ENCODE measurements around the gene HEATR5B. TPM values are rescaled to one million over a fixed set of nuclear protein-coding genes. Genes with fewer than 3 reads are reported as not detected.
A peak's percentile ranks its signal among the peaks of the same experiment; 100 is the strongest.
"Not testable (repeated sequence)": the region's sequence is repeated elsewhere in the genome, so short reads cannot be mapped to it uniquely, and the experiment has no call there.

HEATR5B gene
- polyA plus RNA-seq, 1 donor = 19.0 TPM

GRCh38 chr2:37020887-37021796 is 63.0 kb downstream of the HEATR5B start:
- Histone ChIP-seq H3K27me3 (ENCODE audit: control insufficient read depth, insufficient read depth, low read length) (no peaks in the 10 kb centered on the region), H3K36me3 (ENCODE audit: control insufficient read depth, insufficient read depth, low read length) (peaks cover 45% of the 10 kb centered on the region), H3K4me1 (ENCODE audit: control insufficient read depth, insufficient read depth, low read length) (no peaks in the 10 kb centered on the region), H3K4me3 (ENCODE audit: low read length) (no peak overlapping the region), H3K27ac (ENCODE audit: low read length) (no peak overlapping the region), H3K9me3 (ENCODE audit: control insufficient read depth, low read depth, low read length) (no peaks in the 10 kb centered on the region)
- no peak for DNase-seq
- WGBS (ENCODE audit: insufficient coverage, low lambda C conversion rate) = no CpG with 5 or more reads among the region's 5 CpGs

GRCh38 chr2:37020212-37020886 is 63.8 kb downstream of the HEATR5B start:
- Histone ChIP-seq H3K9me3 (ENCODE audit: control insufficient read depth, low read depth, low read length) (no peaks in the 10 kb centered on the region), H3K27me3 (ENCODE audit: control insufficient read depth, insufficient read depth, low read length) (no peaks in the 10 kb centered on the region), H3K27ac (ENCODE audit: low read length) (no peak overlapping the region), H3K4me3 (ENCODE audit: low read length) (no peak overlapping the region), H3K36me3 (ENCODE audit: control insufficient read depth, insufficient read depth, low read length) (peaks cover 40% of the 10 kb centered on the region), H3K4me1 (ENCODE audit: control insufficient read depth, insufficient read depth, low read length) (no peaks in the 10 kb centered on the region)
- WGBS (ENCODE audit: insufficient coverage, low lambda C conversion rate) = 69% methylated on average over 4 of the region's 5 CpGs
- DNase-seq = peak; percentile 16 to 33

- DNase-seq = no peak
Measured at GRCh38 chr2:37013315-37013641, 70.9 kb downstream of the HEATR5B start.

GRCh38 chr2:37011130-37011529 is 73.0 kb downstream of the HEATR5B start:
- Histone ChIP-seq H3K27ac (ENCODE audit: low read length) (no peak overlapping the region), H3K36me3 (ENCODE audit: control insufficient read depth, insufficient read depth, low read length) (peaks cover 28% of the 10 kb centered on the region), H3K4me3 (ENCODE audit: low read length) (no peak overlapping the region), H3K9me3 (ENCODE audit: control insufficient read depth, low read depth, low read length) (no peaks in the 10 kb centered on the region), H3K27me3 (ENCODE audit: control insufficient read depth, insufficient read depth, low read length) (no peaks in the 10 kb centered on the region), H3K4me1 (ENCODE audit: control insufficient read depth, insufficient read depth, low read length) (no peaks in the 10 kb centered on the region)
- no peak for DNase-seq
- 69% methylated on average over 4 of the region's 5 CpGs for WGBS (ENCODE audit: insufficient coverage, low lambda C conversion rate)

More at GRCh38 chr2:37013315-37013641, 70.9 kb downstream of the HEATR5B start:
- no peaks in the 10 kb centered on the region for H3K4me1 ChIP-seq (ENCODE audit: control insufficient read depth, insufficient read depth, low read length)
- WGBS (ENCODE audit: insufficient coverage, low lambda C conversion rate) = no CpG with 5 or more reads among the region's 4 CpGs
- no peaks in the 10 kb centered on the region for H3K27me3 ChIP-seq (ENCODE audit: control insufficient read depth, insufficient read depth, low read length)
- peaks cover 31% of the 10 kb centered on the region for H3K36me3 ChIP-seq (ENCODE audit: control insufficient read depth, insufficient read depth, low read length)
- H3K9me3 ChIP-seq (ENCODE audit: control insufficient read depth, low read depth, low read length) = no peaks in the 10 kb centered on the region
- no peak overlapping the region for H3K4me3 ChIP-seq (ENCODE audit: low read length)
- no peak overlapping the region for H3K27ac ChIP-seq (ENCODE audit: low read length)

GRCh38 chr2:37005118-37005868 is 78.9 kb downstream of the HEATR5B start:
- Histone ChIP-seq H3K9me3 (ENCODE audit: control insufficient read depth, low read depth, low read length) (no peaks in the 10 kb centered on the region), H3K27ac (ENCODE audit: low read length) (no peak overlapping the region), H3K4me3 (ENCODE audit: low read length) (no peak overlapping the region), H3K27me3 (ENCODE audit: control insufficient read depth, insufficient read depth, low read length) (no peaks in the 10 kb centered on the region), H3K4me1 (ENCODE audit: control insufficient read depth, insufficient read depth, low read length) (peaks cover 2% of the 10 kb centered on the region), H3K36me3 (ENCODE audit: control insufficient read depth, insufficient read depth, low read length) (peaks cover 35% of the 10 kb centered on the region)
- DNase-seq = peak in 1 of 2 donors; percentile 27
- 100% methylated on average over 1 of the region's 8 CpGs for WGBS (ENCODE audit: insufficient coverage, low lambda C conversion rate)

GRCh38 chr2:37000988-37001556 is 83.1 kb downstream of the HEATR5B start:
- Histone ChIP-seq H3K9me3 (ENCODE audit: control insufficient read depth, low read depth, low read length) (no peaks in the 10 kb centered on the region), H3K27ac (ENCODE audit: low read length) (peak overlapping the region; percentile 44)

GRCh38 chr2:37000318-37000717 is 83.9 kb downstream of the HEATR5B start:
- H3K36me3 ChIP-seq (ENCODE audit: control insufficient read depth, insufficient read depth, low read length) = peaks cover 38% of the 10 kb centered on the region
- peak overlapping the region; percentile 44 for H3K27ac ChIP-seq (ENCODE audit: low read length)

More at GRCh38 chr2:37000988-37001556, 83.1 kb downstream of the HEATR5B start:
- WGBS (ENCODE audit: insufficient coverage, low lambda C conversion rate) = 20% methylated on average over 1 of the region's 2 CpGs
- peak in 1 of 2 donors; percentile 41 for DNase-seq
- Histone ChIP-seq H3K4me3 (ENCODE audit: low read length) (no peak overlapping the region), H3K36me3 (ENCODE audit: control insufficient read depth, insufficient read depth, low read length) (peaks cover 38% of the 10 kb centered on the region), H3K4me1 (ENCODE audit: control insufficient read depth, insufficient read depth, low read length) (peaks cover 5% of the 10 kb centered on the region), H3K27me3 (ENCODE audit: control insufficient read depth, insufficient read depth, low read length) (no peaks in the 10 kb centered on the region)

GRCh38 chr2:36999416-36999815 is 84.8 kb downstream of the HEATR5B start:
- H3K27ac ChIP-seq (ENCODE audit: low read length); H3K4me3 ChIP-seq (ENCODE audit: low read length); H3K4me1 ChIP-seq (ENCODE audit: control insufficient read depth, insufficient read depth, low read length); H3K9me3 ChIP-seq (ENCODE audit: control insufficient read depth, low read depth, low read length); H3K27me3 ChIP-seq (ENCODE audit: control insufficient read depth, insufficient read depth, low read length); DNase-seq: not testable (repeated sequence)
- no CpG with 5 or more reads among the region's 9 CpGs for WGBS (ENCODE audit: insufficient coverage, low lambda C conversion rate)
- peaks cover 30% of the 10 kb centered on the region for H3K36me3 ChIP-seq (ENCODE audit: control insufficient read depth, insufficient read depth, low read length)

More at GRCh38 chr2:37000318-37000717, 83.9 kb downstream of the HEATR5B start:
- no peaks in the 10 kb centered on the region for H3K9me3 ChIP-seq (ENCODE audit: control insufficient read depth, low read depth, low read length)
- H3K4me3 ChIP-seq (ENCODE audit: low read length) = no peak overlapping the region
- WGBS (ENCODE audit: insufficient coverage, low lambda C conversion rate) = no CpG with 5 or more reads among the region's 6 CpGs
- peak; percentile 16 to 81 for DNase-seq
- H3K27me3 ChIP-seq (ENCODE audit: control insufficient read depth, insufficient read depth, low read length) = no peaks in the 10 kb centered on the region
- peaks cover 5% of the 10 kb centered on the region for H3K4me1 ChIP-seq (ENCODE audit: control insufficient read depth, insufficient read depth, low read length)

GRCh38 chr2:36993841-36994620 is 90.1 kb downstream of the HEATR5B start:
- no peak overlapping the region for H3K4me3 ChIP-seq (ENCODE audit: low read length)
- H3K9me3 ChIP-seq (ENCODE audit: control insufficient read depth, low read depth, low read length) = no peaks in the 10 kb centered on the region
- H3K27me3 ChIP-seq (ENCODE audit: control insufficient read depth, insufficient read depth, low read length) = no peaks in the 10 kb centered on the region
- no peaks in the 10 kb centered on the region for H3K4me1 ChIP-seq (ENCODE audit: control insufficient read depth, insufficient read depth, low read length)
- DNase-seq = no peak
- peaks cover 17% of the 10 kb centered on the region for H3K36me3 ChIP-seq (ENCODE audit: control insufficient read depth, insufficient read depth, low read length)
- WGBS (ENCODE audit: insufficient coverage, low lambda C conversion rate) = 80% methylated on average over 4 of the region's 6 CpGs
- no peak overlapping the region for H3K27ac ChIP-seq (ENCODE audit: low read length)

Measured in large intestine (tissue), 3 donors.